Stimulated activated CD4-positive, alpha-beta T cell treated with anti-CD3 and anti-CD28 coated beads, TNF-alpha, amount 100 ng/mL, for 24 hours (primary cell): Measurements from ENCODE around the gene TOP1.

Experiments used
- DNase-seq, 3 experiments: peaks; one replicate each; pipeline ENCODE4 v3.0.0-alpha.2; 2020; ENCODE audit warnings: low read depth in 3 of 3

The TOP1 gene

GRCh38 chr20:41028359-41029149, at the start of gene TOP1:
TOP1 (plus strand) TSS chr20:41028822; CDS start chr20:41029068, 246 bp downstream.
- DNase-seq = peak; percentile 99 to 100 (median 100)

- no peak for DNase-seq
Measured at GRCh38 chr20:40979247-40979646, 49.4 kb upstream of the TOP1 start.

GRCh38 chr20:40980106-40980827, 48.4 kb upstream of the TOP1 start:
- DNase-seq = no peak

GRCh38 chr20:40980828-40981310, 47.8 kb upstream of the TOP1 start:
- DNase-seq = no peak

GRCh38 chr20:40982415-40983145, 46.0 kb upstream of the TOP1 start:
- no peak for DNase-seq

GRCh38 chr20:40983898-40984297, 44.7 kb upstream of the TOP1 start:
- DNase-seq = no peak

- no peak for DNase-seq
Measured at GRCh38 chr20:40984496-40984895, 44.1 kb upstream of the TOP1 start.

GRCh38 chr20:40986774-40987173, 41.8 kb upstream of the TOP1 start:
- no peak for DNase-seq

GRCh38 chr20:40990542-40991120, 38.0 kb upstream of the TOP1 start:
- DNase-seq = peak; percentile 31 to 67 (median 47)

GRCh38 chr20:40991181-40991889, 37.3 kb upstream of the TOP1 start:
- no peak for DNase-seq

GRCh38 chr20:40992349-40993113, 36.1 kb upstream of the TOP1 start:
- DNase-seq = no peak

- DNase-seq = no peak
Measured at GRCh38 chr20:40993794-40994540, 34.7 kb upstream of the TOP1 start.

- DNase-seq = no peak
Measured at GRCh38 chr20:40996326-40996725, 32.3 kb upstream of the TOP1 start.

GRCh38 chr20:40997116-40997515, 31.5 kb upstream of the TOP1 start:
- no peak for DNase-seq

- no peak for DNase-seq
Measured at GRCh38 chr20:40999841-41000240, 28.8 kb upstream of the TOP1 start.

GRCh38 chr20:41000628-41001027, 28.0 kb upstream of the TOP1 start:
- no peak for DNase-seq

GRCh38 chr20:41001497-41001896, 27.1 kb upstream of the TOP1 start:
- no peak for DNase-seq

- DNase-seq = no peak
Measured at GRCh38 chr20:41002842-41003142, 25.8 kb upstream of the TOP1 start.

GRCh38 chr20:41003143-41003935, 25.3 kb upstream of the TOP1 start:
- peak; percentile 20 to 63 (median 55) for DNase-seq
